HG02852 (cell line): ENCODE data around the gene TMBIM1.
"Not testable (repeated sequence)": the region's sequence is repeated elsewhere in the genome, so short reads cannot be mapped to it uniquely, and the experiment has no call there.

Source experiments
- ATAC-seq: cut with Tn5 transposase; IDR thresholded peaks from one replicate; pipeline ENCODE4 v1.9.1; 2021; ENCODE audit warnings: mild to moderate bottlenecking, moderate library complexity; ENCODE audit not compliant: unreplicated experiment

TMBIM1 gene

DNA sequence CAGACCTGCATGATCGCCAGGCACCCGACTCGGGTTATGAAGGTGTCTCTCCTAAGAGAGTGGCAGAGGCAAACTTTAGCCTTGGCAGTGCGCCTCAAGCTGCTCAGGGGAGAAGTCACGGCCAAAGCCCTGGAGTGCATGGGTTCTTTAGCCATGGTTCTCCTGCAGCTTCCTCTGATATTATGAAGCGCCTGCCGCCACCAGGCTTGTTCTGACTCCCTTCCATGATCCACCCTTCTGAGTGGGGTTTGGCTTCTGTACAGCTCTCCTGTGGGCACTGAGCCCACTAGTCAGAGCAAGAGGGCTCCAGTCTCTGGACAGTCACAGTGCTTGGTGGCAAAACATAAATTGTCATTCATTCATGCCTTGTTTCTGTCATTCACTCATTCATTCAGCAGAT, 25.9 kb upstream of the TMBIM1 start:
- ATAC-seq: no peak

DNA sequence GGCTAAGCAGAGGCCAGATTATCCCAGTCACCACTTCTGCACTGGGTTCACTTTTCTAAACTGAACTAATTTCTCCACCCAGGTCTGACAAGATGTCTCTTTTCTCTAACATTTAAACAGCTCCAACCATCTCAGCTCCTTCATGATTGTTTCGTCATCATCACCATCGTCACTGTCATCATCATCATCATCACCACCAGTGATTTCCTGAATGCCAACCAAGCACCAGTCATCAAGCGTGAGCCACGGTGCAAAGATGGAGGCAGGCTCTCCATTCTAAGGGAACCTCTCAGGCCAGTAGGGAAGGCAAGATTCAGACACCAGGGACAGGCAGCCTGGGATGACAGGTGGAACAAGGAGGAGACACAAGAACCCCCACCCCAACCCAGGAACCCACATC, 25.5 kb upstream of the TMBIM1 start:
- no peak for ATAC-seq

DNA sequence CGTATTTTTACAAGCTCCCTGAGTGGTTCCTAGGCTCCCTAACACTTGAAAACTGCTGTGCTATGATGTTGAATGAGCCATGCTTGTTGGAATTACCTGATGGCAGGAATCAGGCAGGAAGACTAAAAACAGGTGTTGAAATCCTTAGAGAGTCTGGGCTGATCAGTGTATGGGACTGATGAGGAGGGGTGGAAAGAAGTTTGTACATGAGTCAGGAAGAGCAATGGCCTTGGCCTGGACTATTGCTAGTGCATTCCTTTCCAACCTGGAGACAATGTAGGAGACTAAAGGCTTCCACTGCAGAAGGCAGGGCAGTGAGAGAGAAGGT, 25.0 kb upstream of the TMBIM1 start:
- no peak for ATAC-seq

DNA sequence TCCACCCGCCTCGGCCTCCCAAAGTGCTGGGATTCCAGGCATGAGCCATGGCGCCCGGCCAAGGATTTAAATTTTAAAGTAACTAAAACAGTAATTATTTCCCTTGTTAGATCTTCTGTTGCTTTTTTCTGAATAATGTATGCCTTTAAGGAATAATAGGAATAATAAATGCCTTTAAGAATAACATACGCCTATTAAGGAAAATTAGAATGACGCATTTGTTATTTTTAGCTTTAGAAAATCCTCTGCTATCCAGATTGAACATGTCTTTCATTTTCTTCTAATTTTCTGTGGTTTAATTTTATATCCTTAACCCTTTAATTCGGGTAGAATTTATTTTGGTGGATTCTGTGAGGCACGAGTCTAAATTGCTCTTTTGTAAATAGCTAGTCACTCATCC, 23.1 kb upstream of the TMBIM1 start:
- no peak for ATAC-seq

DNA sequence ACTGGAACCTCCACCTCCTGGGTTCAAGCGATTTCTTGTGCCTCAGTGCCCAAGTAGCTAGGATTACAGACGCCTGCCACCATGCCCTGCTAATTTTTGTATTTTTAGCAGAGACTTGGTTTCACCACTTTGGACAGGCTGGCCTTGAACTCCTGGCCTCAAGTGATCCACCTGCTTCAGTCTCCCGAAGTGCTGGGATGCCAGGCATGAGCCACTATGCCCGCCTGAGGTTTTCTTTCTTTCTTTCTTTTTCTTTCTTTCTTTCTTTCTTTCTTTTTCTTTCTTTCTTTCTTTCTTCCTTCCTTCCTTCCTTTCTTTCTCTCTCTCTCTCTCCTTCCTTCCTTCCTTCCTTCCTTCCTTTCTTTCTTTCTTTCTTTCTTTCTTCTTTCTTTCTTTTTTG, 22.5 kb upstream of the TMBIM1 start:
- ATAC-seq: not testable (repeated sequence)

DNA sequence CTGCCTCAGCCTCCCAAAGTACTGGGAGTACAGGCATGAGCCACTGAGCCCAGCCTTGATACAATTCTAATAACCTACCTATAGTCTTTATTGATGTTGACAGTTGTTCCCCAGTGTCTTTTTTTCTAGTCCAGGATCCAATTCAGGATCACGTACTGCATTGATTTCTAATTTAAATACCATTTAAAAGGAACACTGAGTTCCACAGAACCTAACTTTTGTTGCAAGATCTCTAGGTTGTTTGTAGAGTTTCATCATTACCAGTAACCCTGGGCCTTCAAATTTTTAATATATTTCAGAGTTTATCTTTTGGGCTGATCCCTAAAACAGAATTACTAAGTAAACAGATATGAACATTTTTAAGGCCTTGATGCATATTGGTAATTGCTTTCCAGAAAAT, 21.1 kb upstream of the TMBIM1 start:
- no peak for ATAC-seq

DNA sequence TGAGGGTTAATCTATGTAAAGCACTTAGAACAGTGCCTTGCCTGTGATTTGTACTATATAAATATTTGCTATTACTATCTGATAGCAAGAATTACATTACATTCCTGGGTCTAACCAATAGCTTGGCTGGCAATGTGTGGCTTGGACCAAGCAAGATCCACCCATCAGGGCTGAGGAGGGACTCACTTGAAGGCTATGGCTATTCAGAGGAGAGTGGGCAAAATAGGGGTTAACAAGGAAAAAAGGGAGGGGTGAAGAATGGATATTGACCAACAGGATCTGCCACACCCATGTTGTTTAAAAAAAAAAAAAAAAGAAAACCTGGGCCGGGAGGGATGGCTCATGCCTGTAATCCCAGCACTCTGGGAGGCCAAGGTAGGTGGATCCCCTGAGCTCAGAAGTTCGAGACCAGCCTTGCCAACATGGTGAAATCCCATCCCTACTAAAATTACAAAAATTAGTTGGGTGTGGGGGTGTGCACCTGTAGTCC, 20.0 kb upstream of the TMBIM1 start:
- ATAC-seq: no peak

DNA sequence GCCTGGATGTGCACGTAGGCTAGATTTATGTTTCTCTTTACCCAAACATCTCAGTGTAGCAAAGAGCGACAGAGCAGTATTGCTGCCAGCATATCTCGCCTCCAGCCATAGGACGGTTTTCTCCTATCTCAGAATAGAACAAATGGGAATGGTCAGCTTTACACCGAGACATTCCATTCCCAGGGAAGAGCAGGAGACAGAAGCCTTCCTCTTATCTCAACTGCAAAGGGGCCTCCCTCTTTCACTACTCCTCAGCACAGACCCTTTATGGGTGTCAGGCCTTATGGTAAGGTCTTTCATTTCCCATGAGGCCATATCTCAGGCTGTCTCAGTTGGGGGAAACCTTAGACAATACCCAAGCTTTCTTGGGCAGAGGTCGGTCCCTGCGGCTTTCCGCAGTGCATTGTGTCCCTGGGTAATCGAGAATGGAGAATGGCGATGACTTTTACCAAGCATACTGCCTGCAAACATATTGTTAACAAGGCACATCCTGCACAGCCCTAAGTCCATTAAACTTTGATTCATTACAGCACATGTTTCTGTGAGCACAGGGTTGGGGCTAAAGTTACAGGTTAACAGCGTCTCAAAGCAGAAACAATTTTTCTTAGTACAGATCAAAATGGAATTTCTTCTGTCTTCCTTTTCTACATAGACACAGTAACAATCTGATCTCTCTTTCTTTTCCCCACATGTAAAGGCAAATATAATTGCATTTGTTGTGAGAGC, 19.4 kb upstream of the TMBIM1 start:
- ATAC-seq: not testable (repeated sequence)

DNA sequence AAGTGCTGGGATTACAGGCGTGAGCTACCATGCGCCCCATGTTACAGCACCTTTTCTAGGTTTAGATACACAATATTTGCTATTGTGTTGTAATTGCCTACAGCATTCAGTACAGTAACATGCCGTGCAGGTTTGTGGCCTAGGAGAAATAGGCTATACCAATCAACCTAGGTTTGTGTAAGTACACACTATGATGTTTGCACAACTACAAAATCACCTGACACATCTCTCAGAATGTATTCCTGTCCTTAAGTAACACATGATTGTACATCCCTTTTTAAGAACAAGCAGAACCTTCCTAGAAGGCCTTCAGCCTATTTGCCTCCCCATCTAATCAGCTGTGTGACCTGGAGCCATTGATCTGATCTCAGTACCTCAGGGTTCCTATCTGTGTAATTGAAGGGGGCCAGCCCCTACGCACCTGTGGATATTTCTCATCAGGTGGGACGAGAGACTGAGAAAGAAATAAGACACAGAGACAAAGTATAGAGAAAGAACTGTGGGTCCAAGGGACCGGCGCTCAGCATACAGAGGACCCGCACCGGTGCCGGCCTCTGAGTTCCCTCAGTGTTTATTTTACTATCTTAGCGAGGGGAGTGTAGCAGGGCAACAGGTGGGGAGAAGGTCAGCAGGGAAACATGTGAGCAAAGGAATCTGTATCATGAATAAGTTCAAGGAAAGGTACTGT, 18.7 kb upstream of the TMBIM1 start:
- ATAC-seq: no peak

DNA sequence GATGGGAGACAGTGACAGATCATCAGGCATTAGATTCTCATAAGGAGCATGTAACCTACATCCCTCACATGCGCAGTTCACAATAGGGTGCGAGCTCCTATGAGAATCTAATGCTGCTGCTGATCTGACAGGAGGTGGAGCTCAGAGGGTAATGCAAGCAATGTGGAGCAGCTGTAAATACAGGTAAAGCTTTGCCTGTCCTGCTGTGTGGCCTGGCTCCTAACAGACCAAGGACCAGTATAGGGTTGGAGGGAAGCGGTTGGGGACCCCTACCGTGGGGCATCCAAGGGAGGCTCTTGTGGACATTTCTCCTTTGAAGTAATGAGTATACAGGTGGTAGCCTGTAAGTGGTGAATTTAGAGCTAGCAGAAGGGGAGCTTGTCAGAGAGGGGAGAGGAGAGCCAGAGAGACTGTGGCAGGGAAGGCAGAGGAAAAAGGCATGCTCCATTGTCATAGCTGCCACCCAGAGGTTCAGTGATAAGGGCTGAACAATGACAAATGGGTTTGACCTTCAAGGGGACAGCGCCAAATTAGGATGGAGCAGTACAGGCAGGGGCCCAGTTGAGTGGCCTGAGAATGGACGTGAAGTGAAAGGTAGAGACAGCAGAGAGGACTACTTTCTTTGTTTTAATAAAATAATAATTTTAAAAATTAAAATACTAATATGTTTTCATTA, 15.2 kb upstream of the TMBIM1 start:
- ATAC-seq: no peak

DNA sequence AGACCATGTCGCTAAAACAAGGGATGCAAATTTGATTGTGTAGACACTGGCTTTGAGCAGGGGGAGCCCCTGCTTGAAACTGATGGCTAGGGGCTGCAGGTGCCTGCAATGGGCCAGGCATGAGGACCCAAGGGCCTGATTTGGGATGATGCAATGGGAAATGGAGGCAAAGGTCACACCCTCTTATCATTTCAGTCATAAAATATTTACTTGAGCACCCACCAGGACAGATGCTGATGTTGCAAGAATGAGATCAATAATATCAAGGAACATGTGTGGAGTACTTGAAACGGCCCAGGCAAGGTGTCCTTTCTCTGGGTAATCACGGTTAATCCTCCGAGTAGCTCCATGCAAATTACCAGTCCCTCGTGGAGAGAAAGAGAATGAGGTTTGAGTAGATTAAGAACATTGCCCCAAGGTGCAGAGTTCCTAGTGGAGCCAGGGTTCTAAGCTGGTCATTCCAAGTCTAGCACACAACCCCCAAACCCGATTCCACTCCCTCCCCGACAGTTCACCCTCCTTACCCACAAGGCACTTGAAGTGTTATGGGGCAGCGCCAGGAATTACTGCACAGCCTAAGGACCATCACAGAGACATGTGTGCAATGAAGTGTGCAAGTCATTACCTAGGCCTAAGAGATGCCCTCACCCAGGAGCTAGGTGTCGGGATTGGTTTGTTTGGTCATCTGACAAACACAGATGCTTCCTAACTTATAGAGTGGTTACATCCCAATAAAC, 14.0 kb upstream of the TMBIM1 start:
- no peak for ATAC-seq

DNA sequence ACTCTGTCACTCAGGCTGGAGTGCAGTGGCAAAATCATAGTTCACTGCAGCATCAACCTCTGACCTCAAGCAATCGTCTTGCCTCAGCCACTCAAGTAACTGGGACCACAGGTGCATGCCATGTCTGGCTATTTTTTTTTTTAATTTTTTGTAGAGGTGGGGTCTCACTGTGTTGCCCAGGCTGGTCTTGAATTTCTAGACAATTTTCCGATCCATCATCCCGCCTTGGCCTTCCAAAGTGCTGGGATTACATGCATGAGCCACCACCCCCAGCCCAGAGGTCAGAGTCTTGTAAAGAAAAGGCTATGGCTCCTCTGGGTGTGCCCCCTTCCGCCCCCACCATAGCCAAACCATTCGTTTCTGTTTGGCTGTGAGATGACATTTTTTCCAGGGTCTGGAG, 13.1 kb upstream of the TMBIM1 start:
- no peak for ATAC-seq

DNA sequence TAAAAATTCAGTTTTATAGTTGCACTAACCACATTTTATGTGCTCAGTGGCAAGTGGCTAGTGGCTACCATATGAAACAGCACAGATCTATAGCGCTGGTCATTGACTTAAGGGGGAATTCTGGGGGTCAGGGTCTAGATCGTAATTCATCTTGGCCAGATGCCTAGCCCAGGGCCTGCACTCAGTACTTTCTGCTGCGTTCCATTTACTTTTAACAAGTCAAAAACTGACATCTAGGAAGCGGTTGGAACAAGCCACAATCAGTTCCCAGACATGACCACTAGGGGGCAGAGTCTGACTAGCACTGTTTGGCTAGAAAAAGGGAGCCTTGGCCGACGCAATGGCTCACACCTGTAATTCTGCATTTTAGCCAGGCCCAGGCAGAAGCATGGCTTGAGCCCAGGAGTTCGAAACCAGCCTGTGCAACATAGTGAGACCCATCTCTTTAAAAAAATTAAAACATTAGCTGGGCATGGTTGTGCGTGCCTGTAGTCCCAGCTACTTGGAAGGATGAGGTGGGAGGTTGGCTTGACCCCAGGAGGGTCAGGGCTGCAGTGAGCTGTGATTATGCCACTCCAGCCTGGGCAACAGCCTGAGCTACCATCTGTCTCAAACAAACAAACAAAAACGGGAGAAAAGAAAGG, 9.0 kb upstream of the TMBIM1 start:
- peak; percentile 70 for ATAC-seq

DNA sequence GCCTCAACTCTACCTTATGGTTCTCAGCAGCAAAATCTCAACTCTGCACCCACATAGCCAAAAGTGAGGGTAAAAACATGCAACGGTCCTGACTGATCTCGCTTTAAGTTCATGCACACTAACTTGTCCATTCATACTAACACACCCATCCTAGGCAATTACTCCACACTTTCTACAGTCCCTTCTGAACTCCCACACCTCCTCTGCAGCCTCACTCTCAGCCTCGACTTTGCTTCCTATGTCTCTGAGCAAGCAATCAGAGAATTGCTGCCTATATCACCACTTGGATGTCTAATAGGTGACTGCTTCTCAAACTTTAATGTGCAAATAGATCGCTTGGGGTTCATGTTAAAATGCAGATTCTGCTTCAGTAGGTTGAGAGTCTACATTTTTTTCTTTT, 7.8 kb upstream of the TMBIM1 start:
- no peak for ATAC-seq

DNA sequence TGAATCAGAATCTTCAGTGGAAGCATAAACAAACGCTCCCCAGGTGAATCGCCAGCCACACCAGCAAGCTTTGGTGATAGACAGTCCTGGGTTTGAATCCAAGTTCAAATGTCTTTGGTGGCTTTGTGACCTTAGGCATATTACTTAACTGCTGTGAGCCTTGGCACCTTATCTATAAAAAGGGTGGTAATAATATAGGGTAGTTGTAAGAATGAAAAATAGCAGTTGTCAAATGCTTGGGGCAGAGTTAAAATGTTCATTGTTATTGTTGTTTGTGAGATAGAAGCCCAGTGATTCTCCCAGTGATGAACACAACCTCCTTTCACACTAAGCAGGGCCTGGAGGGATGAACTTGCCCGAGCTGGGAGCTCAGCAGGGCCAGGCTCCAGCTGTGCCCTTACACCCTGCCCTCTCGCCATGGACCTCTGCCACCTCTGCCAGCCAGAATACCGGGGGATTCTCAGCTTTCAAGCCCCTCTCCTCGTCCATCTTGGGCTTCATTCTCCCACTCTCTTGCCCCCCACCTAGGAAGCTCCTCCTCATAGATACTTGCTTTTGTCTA, 6.1 kb upstream of the TMBIM1 start:
- no peak for ATAC-seq

DNA sequence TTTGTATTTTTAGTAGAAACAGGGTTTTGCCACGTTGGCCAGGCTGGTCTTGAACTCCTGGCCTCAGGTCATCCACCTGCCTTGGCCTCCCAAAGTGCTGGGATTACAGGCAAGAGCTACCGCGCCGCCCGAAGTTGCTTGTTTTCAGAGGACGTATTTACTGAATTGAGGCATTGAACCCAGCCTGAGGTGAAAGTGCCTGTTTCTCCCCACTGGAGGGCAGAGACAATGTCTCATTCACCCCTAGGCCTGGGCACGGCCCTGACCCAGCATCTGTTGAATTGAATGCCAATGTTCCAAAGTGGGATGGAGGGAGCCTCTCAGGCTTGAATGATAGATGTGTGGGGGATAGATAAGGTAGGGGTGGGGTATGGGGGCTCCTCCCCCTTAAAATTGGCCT, 4.5 kb upstream of the TMBIM1 start:
- ATAC-seq: no peak

DNA sequence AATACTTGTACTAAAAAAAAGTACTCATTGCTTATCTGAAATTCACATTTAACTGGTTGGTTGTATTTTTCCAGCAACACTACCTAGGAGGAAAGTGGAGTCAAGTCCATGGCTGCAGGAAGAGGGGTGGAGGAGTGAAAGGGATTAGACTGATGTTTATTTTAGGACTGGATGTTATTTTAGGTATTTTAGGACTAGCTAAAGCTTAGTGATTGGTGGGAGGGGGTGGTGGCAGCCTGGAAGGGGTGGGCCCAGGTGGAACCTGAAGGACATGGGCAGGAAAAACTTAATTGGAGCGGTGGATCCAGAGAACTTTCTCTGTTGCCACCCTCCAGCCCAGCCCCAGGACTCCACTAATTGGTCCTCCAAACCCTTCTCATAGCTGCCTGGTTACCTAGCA, 3.9 kb upstream of the TMBIM1 start:
- ATAC-seq: no peak

DNA sequence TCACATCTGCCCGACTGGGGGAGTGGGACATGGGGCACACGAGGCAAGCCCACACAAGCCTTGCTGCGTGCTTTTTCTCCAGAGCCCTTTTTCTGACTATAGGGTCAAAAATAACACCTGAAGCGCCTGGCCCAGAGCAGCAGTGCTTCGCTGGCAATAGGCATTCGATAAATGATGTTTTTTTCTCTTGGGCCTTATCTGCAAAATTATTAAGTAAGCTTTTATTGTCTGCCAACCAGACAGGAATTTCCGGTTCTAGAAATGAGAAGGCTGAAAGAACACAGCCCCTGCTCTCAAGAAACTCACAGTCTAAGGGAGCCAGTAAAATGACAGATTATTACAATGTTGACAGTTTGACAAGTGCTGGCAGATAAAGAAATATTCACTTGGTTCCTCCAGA, 2.7 kb upstream of the TMBIM1 start:
- no peak for ATAC-seq

DNA sequence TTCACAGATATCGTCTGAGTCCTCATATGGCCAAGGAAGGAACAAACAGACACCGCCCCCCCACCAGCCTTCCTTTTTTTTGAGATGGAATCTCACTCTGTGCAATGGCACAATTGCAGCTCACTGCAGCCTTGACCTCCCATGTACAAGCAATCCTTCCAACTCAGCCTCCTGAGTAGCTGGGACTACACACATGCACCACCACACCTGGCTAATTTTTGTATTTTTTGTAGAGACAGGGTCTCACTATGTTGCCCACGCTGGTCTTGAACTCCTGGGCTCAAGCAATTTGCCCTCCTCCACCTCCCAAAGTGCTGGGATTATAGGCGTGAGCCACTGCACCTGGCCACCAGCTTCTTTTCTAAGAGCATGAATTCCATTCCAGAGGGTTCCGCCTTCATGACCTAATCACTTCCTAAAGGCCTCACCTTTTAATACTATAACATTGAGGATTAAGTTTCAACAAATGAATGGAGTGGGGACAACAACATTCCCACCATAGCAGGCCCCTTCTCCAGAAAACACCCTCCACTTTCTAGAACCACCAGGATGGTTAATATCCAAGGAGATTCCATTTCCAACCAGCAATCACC, 2.2 kb upstream of the TMBIM1 start:
- ATAC-seq: no peak

DNA sequence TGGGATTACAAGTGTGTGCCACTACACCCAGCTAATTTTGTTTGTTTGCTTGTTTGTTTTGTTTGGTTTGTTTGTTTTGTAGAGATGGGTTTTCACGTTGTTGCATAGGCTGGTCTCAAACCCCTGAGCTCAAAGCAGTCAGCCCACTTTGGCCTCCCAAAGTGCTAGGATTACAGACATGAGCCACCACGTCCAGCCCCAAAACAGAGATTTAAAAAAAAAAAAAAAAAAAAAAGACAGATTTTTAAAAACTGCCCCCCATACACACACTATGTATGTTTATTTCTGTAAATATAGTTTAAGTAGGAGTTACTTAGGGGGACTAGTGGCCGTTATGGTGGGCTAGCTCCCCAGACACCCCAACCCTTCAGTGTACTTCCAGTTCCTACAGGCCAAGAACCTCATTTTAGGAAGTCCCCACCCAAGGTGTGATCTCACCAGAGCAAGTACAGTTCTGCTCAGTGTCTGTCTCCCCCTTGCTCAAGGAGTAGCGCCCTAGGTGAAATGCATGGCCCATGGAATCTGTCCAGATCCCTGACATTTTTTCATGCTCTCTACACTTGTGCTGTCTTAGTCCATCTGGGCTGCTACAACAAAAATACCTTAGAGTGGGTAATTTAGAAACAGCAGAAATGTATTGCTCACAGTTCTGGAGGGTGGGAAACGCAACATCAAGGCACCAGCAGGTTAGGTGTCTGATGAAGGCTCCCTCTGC, 1.6 kb upstream of the TMBIM1 start:
- no peak for ATAC-seq
